Neural progenitor cell (in vitro differentiated cells): Measurements from ENCODE around the gene THRA.

Experiments used
- EZH2 ChIP-seq: fragments of 200-600 bp; sonication (generic); IDR thresholded peaks from 2 replicates; pipeline ENCODE4 v1.6.1; 2017; ENCODE audit warnings: antibody characterized with exemption, mild to moderate bottlenecking, moderate library complexity
- EZH2phosphoT487 ChIP-seq: fragments of 200-600 bp; sonication (generic); IDR thresholded peaks from 2 replicates; pipeline ENCODE4 v1.6.1; 2017; ENCODE audit warnings: antibody characterized with exemption
- TF ChIP-seq, protein P1 (sequence below): fragments of 200-600 bp; sonication (generic); IDR thresholded peaks from 2 replicates; pipeline ENCODE4 v1.5.1; 2017; ENCODE audit warnings: antibody characterized with exemption, mild to moderate bottlenecking

GRCh38 chr17:40074871-40075200, 12.1 kb downstream of the THRA start:
- TF ChIP-seq, protein P1, sequence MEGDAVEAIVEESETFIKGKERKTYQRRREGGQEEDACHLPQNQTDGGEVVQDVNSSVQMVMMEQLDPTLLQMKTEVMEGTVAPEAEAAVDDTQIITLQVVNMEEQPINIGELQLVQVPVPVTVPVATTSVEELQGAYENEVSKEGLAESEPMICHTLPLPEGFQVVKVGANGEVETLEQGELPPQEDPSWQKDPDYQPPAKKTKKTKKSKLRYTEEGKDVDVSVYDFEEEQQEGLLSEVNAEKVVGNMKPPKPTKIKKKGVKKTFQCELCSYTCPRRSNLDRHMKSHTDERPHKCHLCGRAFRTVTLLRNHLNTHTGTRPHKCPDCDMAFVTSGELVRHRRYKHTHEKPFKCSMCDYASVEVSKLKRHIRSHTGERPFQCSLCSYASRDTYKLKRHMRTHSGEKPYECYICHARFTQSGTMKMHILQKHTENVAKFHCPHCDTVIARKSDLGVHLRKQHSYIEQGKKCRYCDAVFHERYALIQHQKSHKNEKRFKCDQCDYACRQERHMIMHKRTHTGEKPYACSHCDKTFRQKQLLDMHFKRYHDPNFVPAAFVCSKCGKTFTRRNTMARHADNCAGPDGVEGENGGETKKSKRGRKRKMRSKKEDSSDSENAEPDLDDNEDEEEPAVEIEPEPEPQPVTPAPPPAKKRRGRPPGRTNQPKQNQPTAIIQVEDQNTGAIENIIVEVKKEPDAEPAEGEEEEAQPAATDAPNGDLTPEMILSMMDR = no peak
- TF ChIP-seq EZH2phosphoT487 (no peak), EZH2 (no peak)
